ENCODE results near the gene CEP350. TPM values are rescaled to one million over a fixed set of nuclear protein-coding genes. Genes with fewer than 3 reads are reported as not detected.

CEP350 gene
- total RNA-seq, 3 donors from 2014 or later = 79.0 to 124 (median 95.0) TPM

GRCh38 chr1:180031664-180032063, 77.1 kb downstream of the CEP350 start:
- no peak for DNase-seq (ENCODE audit: low spot score in 2 of 2)
- no peak overlapping the region for H3K27ac ChIP-seq
- H3K4me1 ChIP-seq = no peaks in the 10 kb centered on the region
- intact Hi-C loops (cut with DNase I; ENCODE audit: low total_unique reads) = no loop called here
- TF ChIP-seq, protein P1, sequence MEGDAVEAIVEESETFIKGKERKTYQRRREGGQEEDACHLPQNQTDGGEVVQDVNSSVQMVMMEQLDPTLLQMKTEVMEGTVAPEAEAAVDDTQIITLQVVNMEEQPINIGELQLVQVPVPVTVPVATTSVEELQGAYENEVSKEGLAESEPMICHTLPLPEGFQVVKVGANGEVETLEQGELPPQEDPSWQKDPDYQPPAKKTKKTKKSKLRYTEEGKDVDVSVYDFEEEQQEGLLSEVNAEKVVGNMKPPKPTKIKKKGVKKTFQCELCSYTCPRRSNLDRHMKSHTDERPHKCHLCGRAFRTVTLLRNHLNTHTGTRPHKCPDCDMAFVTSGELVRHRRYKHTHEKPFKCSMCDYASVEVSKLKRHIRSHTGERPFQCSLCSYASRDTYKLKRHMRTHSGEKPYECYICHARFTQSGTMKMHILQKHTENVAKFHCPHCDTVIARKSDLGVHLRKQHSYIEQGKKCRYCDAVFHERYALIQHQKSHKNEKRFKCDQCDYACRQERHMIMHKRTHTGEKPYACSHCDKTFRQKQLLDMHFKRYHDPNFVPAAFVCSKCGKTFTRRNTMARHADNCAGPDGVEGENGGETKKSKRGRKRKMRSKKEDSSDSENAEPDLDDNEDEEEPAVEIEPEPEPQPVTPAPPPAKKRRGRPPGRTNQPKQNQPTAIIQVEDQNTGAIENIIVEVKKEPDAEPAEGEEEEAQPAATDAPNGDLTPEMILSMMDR (IDR thresholded peaks at IDR 0.05) = no peak
- TF ChIP-seq POLR2AphosphoS5 (IDR thresholded peaks at IDR 0.05) (no peak), POLR2A (IDR thresholded peaks at IDR 0.05) (no peak)
- H3K27me3 ChIP-seq = no peaks in the 10 kb centered on the region
- H3K9me3 ChIP-seq = no peaks in the 10 kb centered on the region
- H3K36me3 ChIP-seq = no peaks in the 10 kb centered on the region
- H3K4me3 ChIP-seq = no peak overlapping the region

GRCh38 chr1:180033390-180033789, 78.8 kb downstream of the CEP350 start:
- no peak overlapping the region for H3K4me3 ChIP-seq
- intact Hi-C loops (cut with DNase I; ENCODE audit: low total_unique reads) = no loop called here
- H3K4me1 ChIP-seq = no peaks in the 10 kb centered on the region
- H3K36me3 ChIP-seq = no peaks in the 10 kb centered on the region
- no peak overlapping the region for H3K27ac ChIP-seq
- TF ChIP-seq, protein P1 (IDR thresholded peaks at IDR 0.05) = no peak
- no peak for TF ChIP-seq POLR2AphosphoS5 (IDR thresholded peaks at IDR 0.05)
- no peak for TF ChIP-seq POLR2A (IDR thresholded peaks at IDR 0.05)
- no peaks in the 10 kb centered on the region for H3K27me3 ChIP-seq
- H3K9me3 ChIP-seq = no peaks in the 10 kb centered on the region
- no peak for DNase-seq (ENCODE audit: low spot score in 2 of 2)

DNA sequence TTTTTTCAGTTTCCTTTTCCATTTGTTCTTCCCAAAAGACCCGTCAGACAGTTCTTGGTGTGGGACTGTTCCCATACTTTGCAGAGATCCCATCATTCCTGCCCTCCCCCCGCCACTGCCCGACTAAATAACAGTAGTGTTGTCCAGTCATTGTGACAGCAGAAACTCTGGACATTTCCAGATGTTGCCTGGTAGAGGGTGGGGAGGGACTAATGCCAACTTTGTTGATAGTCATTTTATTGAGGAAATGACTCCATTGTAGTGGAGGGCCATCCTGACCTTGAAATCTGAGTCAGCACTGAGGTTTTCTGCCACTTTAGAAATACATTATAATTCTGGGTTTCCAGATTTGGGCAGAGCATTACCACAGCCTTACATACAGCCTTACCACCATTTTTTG, 85.4 kb downstream of the CEP350 start:
- TF ChIP-seq POLR2AphosphoS5 (IDR thresholded peaks at IDR 0.05) (no peak), POLR2A (IDR thresholded peaks at IDR 0.05) (no peak)
- TF ChIP-seq, protein P1 (IDR thresholded peaks at IDR 0.05) = no peak
- no peak for DNase-seq (ENCODE audit: low spot score in 2 of 2)
- intact Hi-C loops (cut with DNase I; ENCODE audit: low total_unique reads) = no loop called here
- H3K4me1 ChIP-seq = no peaks in the 10 kb centered on the region
- H3K27me3 ChIP-seq = no peaks in the 10 kb centered on the region
- no peaks in the 10 kb centered on the region for H3K9me3 ChIP-seq
- no peaks in the 10 kb centered on the region for H3K36me3 ChIP-seq
- H3K27ac ChIP-seq = no peak overlapping the region
- H3K4me3 ChIP-seq = no peak overlapping the region

DNA sequence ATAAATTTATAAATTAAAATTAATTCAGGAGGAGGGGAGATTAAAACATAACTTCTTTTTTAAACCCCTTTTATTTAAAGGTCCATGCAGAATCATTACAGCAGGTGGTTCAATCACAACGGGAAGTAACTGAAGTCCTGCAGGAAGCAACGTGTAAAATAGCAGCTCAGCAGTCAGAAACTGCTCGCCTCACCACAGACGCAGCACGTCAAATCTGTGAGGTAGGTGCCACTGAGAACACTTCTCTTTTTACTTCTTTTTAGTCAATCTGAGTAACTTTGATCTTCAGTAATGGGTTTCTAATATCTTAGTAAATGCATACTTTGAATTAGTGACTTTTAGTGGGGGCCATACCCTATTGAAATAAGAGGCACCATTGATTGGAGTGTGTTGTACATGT, 87.0 kb downstream of the CEP350 start:
- Histone ChIP-seq H3K27ac (no peak overlapping the region), H3K36me3 (no peaks in the 10 kb centered on the region), H3K4me1 (no peaks in the 10 kb centered on the region), H3K27me3 (no peaks in the 10 kb centered on the region), H3K9me3 (no peaks in the 10 kb centered on the region), H3K4me3 (no peak overlapping the region)
- DNase-seq (ENCODE audit: low spot score in 2 of 2) = no peak
- TF ChIP-seq, protein P1 (IDR thresholded peaks at IDR 0.05) = no peak
- TF ChIP-seq POLR2A (IDR thresholded peaks at IDR 0.05) = no peak
- no peak for TF ChIP-seq POLR2AphosphoS5 (IDR thresholded peaks at IDR 0.05)
- intact Hi-C loops (cut with DNase I; ENCODE audit: low total_unique reads) = no loop called here

DNA sequence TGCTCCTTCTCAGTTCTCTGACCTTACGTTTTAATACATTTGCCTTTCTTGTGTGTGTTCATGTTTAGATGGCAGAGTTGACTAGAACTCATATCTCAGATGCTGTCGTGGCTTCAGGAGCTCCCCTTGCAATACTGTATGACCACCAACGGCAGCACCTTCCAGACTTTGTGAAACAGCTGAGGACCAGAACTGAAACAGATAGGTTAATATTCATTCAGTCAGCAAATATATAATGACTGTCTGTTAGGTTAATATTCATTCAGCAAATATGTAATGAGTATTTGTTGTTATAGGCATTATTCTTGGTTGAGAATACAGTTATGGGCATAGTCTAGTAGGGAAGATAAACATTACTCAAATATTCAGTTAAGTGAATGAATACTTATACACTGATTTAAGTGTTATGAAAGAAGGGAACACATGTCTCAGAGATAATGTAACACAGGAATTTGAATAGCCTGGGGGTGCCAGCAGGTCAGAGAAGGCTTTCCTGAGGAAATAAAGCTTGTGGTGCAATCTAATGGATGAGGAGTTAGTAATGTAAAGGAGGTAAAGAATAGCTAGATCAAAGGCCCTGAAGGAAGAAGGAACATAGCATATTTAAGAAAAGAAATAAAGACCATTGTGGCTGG, 88.5 kb downstream of the CEP350 start:
- intact Hi-C loops (cut with DNase I; ENCODE audit: low total_unique reads) = no loop called here
- TF ChIP-seq POLR2A (IDR thresholded peaks at IDR 0.05) = no peak
- no peak for TF ChIP-seq POLR2AphosphoS5 (IDR thresholded peaks at IDR 0.05)
- TF ChIP-seq, protein P1 (IDR thresholded peaks at IDR 0.05) = no peak
- H3K36me3 ChIP-seq = no peaks in the 10 kb centered on the region
- no peak for DNase-seq (ENCODE audit: low spot score in 2 of 2)
- no peak overlapping the region for H3K4me3 ChIP-seq
- no peak overlapping the region for H3K27ac ChIP-seq
- no peaks in the 10 kb centered on the region for H3K9me3 ChIP-seq
- H3K27me3 ChIP-seq = no peaks in the 10 kb centered on the region
- no peaks in the 10 kb centered on the region for H3K4me1 ChIP-seq

Measured in breast epithelium (tissue), 4 donors.